Small intestine (tissue), 7 donors: ENCODE results near the gene SUGCT. TPM values are rescaled to one million over a fixed set of nuclear protein-coding genes. Genes with fewer than 3 reads are reported as not detected.

Experiments
- DNase-seq, 2 donors: peaks; one replicate each; pipeline versions ENCODE4 v3.0.0 to v3.0.0-alpha.2; 2013
- FAIRE-seq: peaks from 2 replicates; lab custom pipeline; 2012; peaks lifted over from hg19 to GRCh38; lab: Jason Lieb, UNC
- H3K27ac ChIP-seq, 3 donors: one replicate each; pipeline ENCODE4 v1.5.1; 2013; ENCODE audit warnings: low read length in 2 of 3, mild to moderate bottlenecking in 2 of 3, control low read depth in 1 of 3, inconsistent platforms in 1 of 3, low read depth in 1 of 3, moderate library complexity in 1 of 3
- H3K27me3 ChIP-seq, 3 donors: one replicate each; pipeline ENCODE4 v1.6.1; 2013; ENCODE audit warnings: low read length in 3 of 3, inconsistent platforms in 1 of 3; ENCODE audit not compliant: control insufficient read depth in 3 of 3, insufficient read depth in 3 of 3
- H3K36me3 ChIP-seq, 3 donors: one replicate each; pipeline ENCODE4 v1.6.1; 2013; ENCODE audit warnings: low read length in 3 of 3, inconsistent platforms in 1 of 3, low read depth in 1 of 3, mild to moderate bottlenecking in 1 of 3, moderate library complexity in 1 of 3; ENCODE audit not compliant: control insufficient read depth in 3 of 3, insufficient read depth in 2 of 3
- H3K4me1 ChIP-seq, 3 donors: one replicate each; pipeline ENCODE4 v1.6.1; 2013; ENCODE audit warnings: low read length in 2 of 3, inconsistent platforms in 1 of 3, low read depth in 1 of 3, mild to moderate bottlenecking in 1 of 3, moderate library complexity in 1 of 3; ENCODE audit not compliant: control insufficient read depth in 3 of 3, insufficient read depth in 2 of 3
- H3K4me3 ChIP-seq, 3 donors: one replicate each; pipeline ENCODE4 v1.5.1; 2013; ENCODE audit warnings: low read length in 3 of 3, control low read depth in 1 of 3, inconsistent platforms in 1 of 3, low read depth in 1 of 3, mild to moderate bottlenecking in 1 of 3, moderate library complexity in 1 of 3
- H3K9me3 ChIP-seq, 2 donors: one replicate each; pipeline ENCODE4 v1.6.1; 2013; ENCODE audit warnings: low read depth in 1 of 2, low read length in 1 of 2; ENCODE audit not compliant: control insufficient read depth in 2 of 2, insufficient read depth in 1 of 2
- WGBS, 3 donors: extraction: QIAGEN DNeasy Blood & Tissue Kit; methylation state at CpG; one replicate each; pipeline ENCODE4 v1.1.7; 2013; 5-methylcytosine and 5-hydroxymethylcytosine counted together
- polyA plus RNA-seq, 4 donors: library from polyadenylated mRNA; stranded (reverse) in 3 of 4; unstranded in 1 of 4; fragments of 200-250 nt in 3 of 4; fragments of 120-200 nt in 1 of 4; gene quantifications; one replicate each; pipeline versions ENCODE4 v1.2.1 to v1.2.3, GENCODE V29; 2013
- donor health status: healthy with polysubstance abuse.
- donor health status: control.
- donor health status: control.
- donor health status: Bipolar disorder and iron deficiency.
- donor health status: healthy.

SUGCT gene
- polyA plus RNA-seq, 4 donors: 0.54 to 26.9 (median 2.5) TPM

DNA sequence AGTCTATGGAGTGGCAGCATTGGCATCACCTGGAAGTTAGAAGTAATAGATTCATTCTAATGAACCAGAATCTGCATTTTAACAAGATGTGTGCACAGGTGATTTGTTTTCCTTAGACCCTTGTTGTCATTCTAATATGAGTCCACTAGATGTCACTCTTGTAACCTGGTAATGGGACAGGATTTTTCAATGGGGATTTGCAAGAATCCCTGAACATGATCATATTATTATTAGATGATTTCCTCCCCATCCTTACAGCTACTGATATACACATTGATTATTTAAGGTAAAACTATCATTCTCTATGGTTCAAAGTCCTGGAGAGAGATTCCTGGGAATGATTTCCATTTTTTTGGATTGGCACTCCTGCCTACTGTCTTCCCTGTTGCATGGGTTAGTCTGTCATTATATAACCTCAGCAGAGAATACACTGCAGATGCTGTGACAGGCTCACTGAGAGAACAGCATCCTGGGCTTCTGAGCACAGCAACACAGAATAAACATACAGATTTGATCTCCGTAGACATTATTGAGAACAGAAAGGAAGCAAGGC is 194.9 kb downstream of the SUGCT start:
- 66 to 89% (median 84%) methylated on average over 1 of the region's 1 CpG for WGBS, 3 donors
- Histone ChIP-seq H3K9me3 (no peaks in the 10 kb centered on the region), H3K27me3 (no peaks in the 10 kb centered on the region), H3K4me1 (no peaks in the 10 kb centered on the region), H3K36me3 (no peaks in the 10 kb centered on the region), H3K27ac (no peak overlapping the region), H3K4me3 (no peak overlapping the region)
- FAIRE-seq (peak; percentile 39), DNase-seq (peak; percentile 60)

DNA sequence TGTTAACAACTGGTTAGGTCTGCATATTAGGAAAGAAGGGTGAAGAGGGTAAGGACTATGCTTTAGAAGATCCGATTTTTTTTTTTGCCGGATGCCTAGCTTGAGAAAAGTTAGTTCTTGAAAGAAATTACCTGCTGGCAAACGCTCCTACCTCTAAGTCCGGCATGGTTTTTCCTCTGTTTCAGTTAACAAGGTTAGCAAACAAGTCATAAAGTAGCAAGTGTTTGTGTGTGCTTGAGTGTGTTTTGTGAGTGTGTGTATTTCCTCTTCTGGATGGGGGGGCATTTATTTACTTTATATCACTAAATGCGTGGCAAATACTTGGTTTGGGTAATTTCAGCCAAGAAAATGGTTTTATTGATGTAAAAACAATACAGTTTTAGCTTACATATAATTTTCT is 195.6 kb downstream of the SUGCT start:
- no peaks in the 10 kb centered on the region for H3K4me1 ChIP-seq
- H3K27me3 ChIP-seq: no peaks in the 10 kb centered on the region
- 80 to 82% (median 81%) methylated on average over 5 of the region's 5 CpGs for WGBS, 3 donors
- no peak overlapping the region for H3K27ac ChIP-seq
- H3K4me3 ChIP-seq: no peak overlapping the region
- FAIRE-seq (no peak), DNase-seq (no peak)
- no peaks in the 10 kb centered on the region for H3K36me3 ChIP-seq
- no peaks in the 10 kb centered on the region for H3K9me3 ChIP-seq

DNA sequence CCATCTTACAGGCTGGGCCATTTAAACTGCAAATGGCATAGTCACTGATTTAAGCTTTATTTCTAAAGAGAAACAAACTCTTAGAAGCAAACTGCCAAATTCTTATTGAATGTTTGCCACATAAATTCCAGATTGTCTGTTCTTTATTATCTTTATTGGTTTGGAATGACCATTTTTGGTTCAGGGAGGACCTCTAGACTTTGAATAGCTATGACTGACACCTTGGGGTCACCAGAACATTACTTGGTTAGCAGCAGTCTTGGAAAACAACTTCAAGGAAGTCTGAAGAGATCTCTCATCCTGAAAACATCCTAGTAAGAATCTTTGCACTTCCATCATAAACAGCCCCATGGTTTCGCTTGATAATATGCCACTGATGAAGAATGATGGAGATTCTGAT is 197.1 kb downstream of the SUGCT start:
- DNase-seq (no peak), FAIRE-seq (no peak)
- Histone ChIP-seq H3K4me1 (no peaks in the 10 kb centered on the region), H3K27me3 (no peaks in the 10 kb centered on the region), H3K36me3 (no peaks in the 10 kb centered on the region), H3K27ac (no peak overlapping the region), H3K4me3 (no peak overlapping the region), H3K9me3 (no peaks in the 10 kb centered on the region)
- 2 to 45% (median 29%) methylated on average over 1 of the region's 1 CpG for WGBS, 3 donors

DNA sequence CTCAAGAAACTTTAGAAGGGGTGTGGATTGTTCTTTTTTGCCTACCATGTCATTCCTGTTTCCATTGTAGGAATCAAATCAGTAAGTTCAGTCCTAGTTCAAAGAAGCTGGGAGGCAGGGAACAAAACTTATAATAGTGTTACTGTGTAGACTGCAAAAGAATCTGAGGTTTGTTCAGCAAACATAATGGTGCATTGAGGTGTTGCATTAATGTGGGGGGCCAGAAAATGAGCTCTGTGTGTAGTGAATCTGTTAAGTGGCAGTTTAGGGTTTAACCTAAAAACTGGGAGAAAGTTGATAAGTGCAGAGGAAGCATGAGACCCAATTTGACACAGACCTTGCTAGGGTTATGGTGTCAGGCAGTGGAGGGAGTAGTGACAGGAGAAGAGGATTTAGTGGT is 197.7 kb downstream of the SUGCT start:
- no peak overlapping the region for H3K27ac ChIP-seq
- DNase-seq (no peak), FAIRE-seq (no peak)
- H3K27me3 ChIP-seq: no peaks in the 10 kb centered on the region
- H3K4me3 ChIP-seq: no peak overlapping the region
- no peaks in the 10 kb centered on the region for H3K4me1 ChIP-seq
- H3K36me3 ChIP-seq: no peaks in the 10 kb centered on the region
- H3K9me3 ChIP-seq: no peaks in the 10 kb centered on the region

DNA sequence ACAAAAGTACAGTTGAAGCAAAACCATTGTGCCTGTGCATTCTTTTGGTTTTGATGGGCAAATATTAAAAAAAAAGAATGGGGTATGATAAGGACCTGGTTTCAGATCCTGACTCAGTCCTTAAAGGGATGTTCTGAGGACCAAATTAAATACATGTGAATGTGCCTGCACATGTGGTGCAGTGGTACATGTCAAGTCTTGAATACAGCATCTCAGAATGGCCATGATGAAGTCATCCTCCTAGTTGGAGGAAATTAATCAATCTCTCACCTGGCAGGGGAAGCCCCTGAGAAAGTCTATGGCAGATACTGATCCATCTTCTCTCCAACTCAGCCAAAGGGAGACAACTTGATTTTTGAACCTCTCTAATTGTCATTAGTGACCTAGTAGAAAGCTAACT is 207.0 kb downstream of the SUGCT start:
- Histone ChIP-seq H3K27me3 (no peaks in the 10 kb centered on the region), H3K36me3 (no peaks in the 10 kb centered on the region), H3K27ac (no peak overlapping the region), H3K4me1 (no peaks in the 10 kb centered on the region), H3K9me3 (peaks cover 0 to 7% of the 10 kb centered on the region in 2 donors), H3K4me3 (no peak overlapping the region)
- no peak for DNase-seq
- no peak for FAIRE-seq

DNA sequence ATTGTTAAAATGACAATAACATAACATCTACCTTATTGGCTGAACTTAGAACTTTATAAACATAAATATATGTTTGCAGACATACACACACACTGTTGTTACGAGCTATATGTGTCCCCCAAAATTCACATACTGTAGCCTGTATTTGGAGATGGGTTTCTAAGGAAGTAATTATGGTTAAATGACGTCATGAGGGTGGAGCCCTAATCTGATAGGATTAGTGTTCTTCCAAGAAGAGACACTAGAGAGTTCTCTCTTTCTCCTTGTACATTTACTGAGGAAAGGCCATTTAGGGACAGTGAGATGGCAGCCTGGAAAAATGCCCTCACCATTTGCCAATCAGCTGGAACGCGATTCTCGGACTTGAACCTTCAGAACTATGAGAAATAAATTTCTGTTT is 211.7 kb downstream of the SUGCT start:
- H3K36me3 ChIP-seq: no peaks in the 10 kb centered on the region
- H3K27me3 ChIP-seq: no peaks in the 10 kb centered on the region
- H3K27ac ChIP-seq: no peak overlapping the region
- H3K4me3 ChIP-seq: no peak overlapping the region
- WGBS, 3 donors: 83 to 88% (median 84%) methylated on average over 5 of the region's 5 CpGs
- DNase-seq (no peak), FAIRE-seq (no peak)
- no peaks in the 10 kb centered on the region for H3K9me3 ChIP-seq
- no peaks in the 10 kb centered on the region for H3K4me1 ChIP-seq

DNA sequence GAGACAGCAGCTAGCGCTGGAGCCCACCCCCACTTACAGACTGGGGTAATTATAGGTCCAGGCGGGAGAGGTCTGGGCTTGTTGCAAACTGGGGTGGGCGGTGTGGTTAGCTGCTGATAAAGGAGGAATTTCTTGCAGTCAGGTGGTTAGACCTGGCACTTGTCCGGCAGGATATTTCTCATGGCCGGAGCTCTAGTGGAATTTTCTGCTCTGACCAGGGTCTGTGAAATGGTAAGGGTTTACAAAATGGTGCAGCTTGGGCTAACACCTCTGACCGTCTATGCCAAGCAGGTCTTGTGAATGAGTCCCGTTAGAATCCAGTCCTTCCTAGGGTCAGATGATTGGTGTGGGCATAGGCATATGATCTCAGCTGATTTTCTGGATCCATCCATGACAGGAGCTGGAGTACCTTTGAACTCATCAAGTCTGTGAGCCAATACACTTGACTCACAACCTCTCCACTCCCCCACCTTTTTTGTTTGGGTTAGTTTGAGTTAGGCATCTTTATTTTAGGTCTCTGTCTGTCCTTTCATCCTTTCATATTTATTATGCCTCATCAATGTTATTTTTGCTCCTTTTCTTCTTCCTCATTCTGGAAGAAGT is 213.4 kb downstream of the SUGCT start:
- Histone ChIP-seq H3K4me3 (no peak overlapping the region), H3K27me3 (no peaks in the 10 kb centered on the region), H3K36me3 (no peaks in the 10 kb centered on the region), H3K4me1 (no peaks in the 10 kb centered on the region), H3K9me3 (no peaks in the 10 kb centered on the region), H3K27ac (no peak overlapping the region)
- no peak for FAIRE-seq
- WGBS, 3 donors: 88 to 90% (median 88%) methylated on average over 7 of the region's 7 CpGs
- DNase-seq: no peak

DNA sequence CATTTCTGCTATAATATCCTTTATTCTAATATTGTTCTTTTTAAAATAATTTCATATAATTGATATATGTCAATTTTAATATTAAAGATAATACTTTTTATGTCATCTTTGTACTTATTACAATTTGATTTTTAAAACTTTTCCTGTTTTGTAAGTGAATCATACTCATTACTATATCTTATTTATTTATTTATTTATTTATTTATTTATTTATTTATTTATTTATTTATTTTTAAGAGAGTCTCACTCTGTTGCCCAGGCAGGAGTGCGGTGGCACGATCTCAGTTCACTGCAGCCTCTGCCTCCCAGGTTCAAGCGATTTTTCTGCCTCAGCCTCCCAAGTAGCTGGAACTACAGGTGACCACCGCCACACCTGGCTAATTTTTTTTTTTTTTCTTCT is 215.3 kb downstream of the SUGCT start:
- FAIRE-seq (peak; percentile 49), DNase-seq (no peak)
- no peak overlapping the region for H3K27ac ChIP-seq
- no peaks in the 10 kb centered on the region for H3K9me3 ChIP-seq
- no peaks in the 10 kb centered on the region for H3K27me3 ChIP-seq
- H3K4me3 ChIP-seq: no peak overlapping the region
- no peaks in the 10 kb centered on the region for H3K4me1 ChIP-seq
- no peaks in the 10 kb centered on the region for H3K36me3 ChIP-seq
- 94 to 96% (median 95%) methylated on average over 4 of the region's 4 CpGs for WGBS, 3 donors

DNA sequence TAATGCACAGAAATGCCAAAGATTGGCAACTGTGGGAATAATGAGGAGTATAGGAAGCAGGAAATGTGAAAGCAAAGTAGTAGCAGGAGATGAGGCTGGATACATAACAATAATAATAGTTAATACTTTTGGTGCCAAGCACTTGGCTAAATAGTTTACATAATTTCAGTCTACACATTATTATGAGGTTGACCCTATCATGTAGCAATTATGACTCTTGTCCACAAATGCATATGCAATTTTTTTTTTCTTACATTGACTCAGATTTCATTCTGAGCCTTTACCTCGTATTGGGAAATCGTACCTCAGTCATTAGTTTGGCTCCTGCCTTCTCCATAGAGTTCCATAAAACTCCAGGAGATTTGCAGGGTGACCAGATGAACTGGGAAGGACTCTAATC is 219.9 kb downstream of the SUGCT start:
- Histone ChIP-seq H3K27me3 (no peaks in the 10 kb centered on the region), H3K36me3 (no peaks in the 10 kb centered on the region), H3K4me3 (no peak overlapping the region), H3K27ac (no peak overlapping the region), H3K9me3 (no peaks in the 10 kb centered on the region), H3K4me1 (no peaks in the 10 kb centered on the region)
- WGBS, 3 donors: 61 to 94% (median 82%) methylated on average over 2 of the region's 2 CpGs
- DNase-seq (no peak), FAIRE-seq (no peak)
